Stimulated activated CD4-positive, alpha-beta T cell treated with anti-CD3 and anti-CD28 coated beads, Interleukin-1b, Interleukin-23, amount 100 ng/mL, for 24 hours (primary cell): ENCODE data around the gene DGKH.
"Not testable (repeated sequence)": the region's sequence is repeated elsewhere in the genome, so short reads cannot be mapped to it uniquely, and the experiment has no call there.

ENCODE experiments used
- DNase-seq, 4 experiments: peaks; one replicate each; pipeline ENCODE4 v3.0.0-alpha.2; 2020; ENCODE audit warnings: low read depth in 4 of 4, low spot score in 1 of 4

Gene DGKH

GRCh38 chr13:42109957-42110356 lies 61.5 kb downstream of the DGKH start:
- no peak for DNase-seq

GRCh38 chr13:42110410-42111155 lies 62.1 kb downstream of the DGKH start:
- peak; percentile 4 to 27 (median 8) for DNase-seq

GRCh38 chr13:42112864-42113263 lies 64.4 kb downstream of the DGKH start:
- no peak for DNase-seq

- no peak for DNase-seq
These were observed 65.0 kb downstream of the DGKH start for GRCh38 chr13:42113478-42113877.

GRCh38 chr13:42114278-42114677 lies 65.8 kb downstream of the DGKH start:
- DNase-seq, result no peak

- DNase-seq, result no peak
These were observed 66.5 kb downstream of the DGKH start for GRCh38 chr13:42114912-42115311.

- DNase-seq, result no peak
These were observed 67.8 kb downstream of the DGKH start for GRCh38 chr13:42116225-42116624.

GRCh38 chr13:42119041-42119440 lies 70.6 kb downstream of the DGKH start:
- DNase-seq, result no peak

- no peak for DNase-seq
These were observed 71.4 kb downstream of the DGKH start for GRCh38 chr13:42119875-42120274.

- no peak for DNase-seq
These were observed 75.2 kb downstream of the DGKH start for GRCh38 chr13:42123600-42123999.

- DNase-seq, result no peak
These were observed 76.6 kb downstream of the DGKH start for GRCh38 chr13:42125046-42125445.

GRCh38 chr13:42127047-42127446 lies 78.6 kb downstream of the DGKH start:
- no peak for DNase-seq

- no peak for DNase-seq
These were observed 80.6 kb downstream of the DGKH start for GRCh38 chr13:42129033-42129432.

GRCh38 chr13:42136518-42136917 lies 88.1 kb downstream of the DGKH start:
- no peak for DNase-seq

- no peak for DNase-seq
These were observed 89.5 kb downstream of the DGKH start for GRCh38 chr13:42137856-42138537.

- no peak for DNase-seq
These were observed 92.0 kb downstream of the DGKH start for GRCh38 chr13:42140494-42140893.

- DNase-seq, result not testable (repeated sequence)
These were observed 92.6 kb downstream of the DGKH start for GRCh38 chr13:42141052-42141451.

GRCh38 chr13:42146359-42146758 lies 97.9 kb downstream of the DGKH start:
- DNase-seq, result no peak

- no peak for DNase-seq
These were observed 100.1 kb downstream of the DGKH start for GRCh38 chr13:42148538-42148937.

GRCh38 chr13:42149136-42149535 lies 100.7 kb downstream of the DGKH start:
- no peak for DNase-seq

GRCh38 chr13:42151781-42152180 lies 103.3 kb downstream of the DGKH start:
- DNase-seq, result no peak

- no peak for DNase-seq
These were observed 104.0 kb downstream of the DGKH start for GRCh38 chr13:42152495-42152894.
